Retina (tissue), 1 donor: ENCODE measurements around the gene AIF1.
A peak's percentile ranks its signal among the peaks of the same experiment; 100 is the strongest.

ENCODE experiments used
- DNase-seq: peaks from one replicate; pipeline ENCODE4 v3.0.0-alpha.2; 2016

The AIF1 gene

DNA sequence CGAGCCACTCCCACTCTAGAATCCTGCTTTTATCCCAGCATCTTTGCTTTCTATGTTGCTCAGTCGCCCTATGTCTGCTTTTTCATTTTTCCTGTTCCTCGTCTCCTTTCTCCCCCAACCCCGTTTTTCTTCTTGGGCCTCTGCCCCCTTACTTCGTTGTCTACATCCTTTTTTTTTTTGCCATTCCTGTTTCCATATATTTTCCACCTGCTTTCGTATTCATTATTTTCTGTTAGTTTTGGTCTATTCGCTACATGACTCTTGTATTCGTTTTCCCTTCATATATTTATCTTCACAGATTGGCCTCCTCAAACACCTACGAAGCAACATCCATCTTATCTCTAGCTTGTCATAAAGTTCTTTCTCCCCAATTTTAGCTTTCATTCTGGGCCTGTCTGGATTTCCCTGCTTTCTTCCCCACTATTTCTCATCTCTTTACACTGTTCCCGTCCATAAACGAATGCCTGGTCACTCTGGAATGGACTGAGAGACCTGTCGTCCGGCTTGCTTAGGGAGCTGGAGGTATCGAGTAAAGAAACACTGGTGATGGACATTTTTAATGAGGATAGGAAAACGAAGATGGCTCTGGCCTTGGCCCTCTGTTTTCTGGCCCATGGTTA lies 6.4 kb downstream of the AIF1 start:
- peak; percentile 31 for DNase-seq

DNA sequence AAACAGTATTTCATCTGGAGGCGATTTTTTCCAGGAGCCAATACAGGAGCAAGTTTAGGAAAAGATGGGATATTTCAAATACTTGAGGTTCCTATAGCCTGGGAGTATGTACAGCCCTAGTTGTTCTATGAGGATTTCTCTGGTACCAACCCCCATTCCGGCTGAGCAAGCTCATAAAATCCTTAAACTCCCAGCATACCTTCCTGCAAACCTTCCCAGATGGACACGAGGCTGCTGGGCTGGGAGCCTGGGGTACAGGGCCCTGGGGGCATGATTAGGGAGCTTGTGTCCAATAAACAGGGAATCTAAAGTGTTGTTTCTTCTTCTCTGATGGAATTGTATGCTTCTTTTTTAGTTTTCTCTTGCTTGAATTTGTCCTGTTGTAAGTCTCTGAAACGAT lies 7.0 kb downstream of the AIF1 start:
- DNase-seq: no peak

DNA sequence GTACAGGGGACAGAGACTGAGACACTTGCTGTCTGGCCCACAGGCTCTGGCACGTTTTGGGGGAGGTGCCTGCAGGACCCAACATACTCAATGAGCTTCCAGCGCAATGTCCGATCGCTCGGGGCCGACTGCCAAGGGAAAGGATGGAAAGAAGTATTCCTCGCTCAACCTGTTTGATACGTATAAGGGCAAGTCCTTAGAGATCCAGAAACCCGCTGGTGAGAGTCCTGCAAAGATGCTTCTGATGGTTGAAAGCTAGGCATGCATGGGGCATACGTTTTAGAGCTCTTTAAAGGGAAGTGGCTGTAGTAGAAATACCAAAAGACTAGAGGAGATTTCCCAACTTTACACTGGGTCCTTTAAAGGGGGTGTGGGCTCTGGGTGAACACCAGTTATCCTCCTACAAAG lies 7.7 kb downstream of the AIF1 start:
- no peak for DNase-seq

DNA sequence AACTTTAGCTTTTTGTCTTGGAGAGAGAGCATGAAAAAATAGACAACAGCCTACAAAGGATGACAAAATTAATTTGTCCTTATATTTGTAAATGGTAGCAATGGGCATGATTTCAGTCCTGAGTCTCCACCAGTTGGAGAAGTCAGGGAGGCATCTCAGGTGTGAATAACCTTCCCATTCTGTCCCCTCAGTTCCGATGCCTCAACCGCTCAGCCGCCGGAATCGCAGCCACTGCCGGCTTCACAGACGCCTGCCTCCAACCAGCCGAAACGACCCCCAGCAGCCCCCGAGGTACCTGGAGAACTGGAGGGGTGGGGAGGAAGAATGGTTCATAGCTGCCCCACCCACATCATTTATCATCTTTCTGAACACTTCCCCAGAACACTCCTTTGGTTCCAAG lies 9.0 kb downstream of the AIF1 start:
- no peak for DNase-seq

DNA sequence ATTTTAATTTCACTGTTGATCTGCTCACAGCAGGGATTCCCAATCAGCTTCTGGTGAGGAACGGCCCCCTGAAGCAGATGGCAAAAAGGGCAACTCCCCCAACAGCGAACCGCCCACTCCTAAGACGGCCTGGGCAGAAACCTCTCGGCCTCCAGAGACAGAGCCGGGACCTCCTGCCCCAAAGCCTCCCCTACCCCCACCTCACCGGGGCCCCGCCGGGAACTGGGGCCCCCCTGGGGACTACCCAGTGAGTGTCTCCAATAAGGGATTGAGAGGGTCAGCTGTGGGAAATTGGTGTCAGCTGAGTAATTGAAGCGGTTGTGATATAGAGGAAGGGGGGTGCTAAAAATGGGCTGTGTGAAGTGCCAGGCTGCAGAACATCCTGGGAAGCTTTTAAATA lies 11.9 kb downstream of the AIF1 start:
- no peak for DNase-seq

DNA sequence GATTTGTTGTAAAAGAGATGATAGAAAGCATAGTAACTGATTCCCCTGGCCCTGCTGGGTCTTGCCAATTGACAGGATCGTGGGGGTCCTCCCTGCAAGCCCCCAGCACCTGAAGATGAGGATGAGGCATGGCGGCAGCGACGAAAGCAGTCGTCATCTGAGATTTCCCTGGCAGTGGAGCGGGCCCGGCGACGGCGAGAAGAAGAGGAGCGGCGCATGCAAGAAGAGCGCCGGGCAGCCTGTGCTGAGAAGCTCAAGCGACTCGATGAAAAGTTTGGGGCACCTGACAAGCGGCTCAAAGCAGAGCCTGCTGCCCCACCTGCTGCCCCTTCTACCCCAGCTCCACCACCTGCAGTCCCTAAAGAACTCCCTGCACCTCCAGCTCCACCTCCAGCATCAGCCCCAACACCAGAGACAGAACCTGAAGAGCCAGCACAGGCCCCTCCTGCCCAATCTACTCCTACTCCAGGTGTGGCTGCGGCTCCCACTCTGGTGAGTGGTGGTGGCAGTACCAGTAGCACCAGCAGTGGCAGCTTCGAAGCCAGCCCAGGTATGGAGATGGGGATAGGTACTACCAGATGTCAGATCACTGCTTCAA lies 12.8 kb downstream of the AIF1 start:
- DNase-seq: no peak

DNA sequence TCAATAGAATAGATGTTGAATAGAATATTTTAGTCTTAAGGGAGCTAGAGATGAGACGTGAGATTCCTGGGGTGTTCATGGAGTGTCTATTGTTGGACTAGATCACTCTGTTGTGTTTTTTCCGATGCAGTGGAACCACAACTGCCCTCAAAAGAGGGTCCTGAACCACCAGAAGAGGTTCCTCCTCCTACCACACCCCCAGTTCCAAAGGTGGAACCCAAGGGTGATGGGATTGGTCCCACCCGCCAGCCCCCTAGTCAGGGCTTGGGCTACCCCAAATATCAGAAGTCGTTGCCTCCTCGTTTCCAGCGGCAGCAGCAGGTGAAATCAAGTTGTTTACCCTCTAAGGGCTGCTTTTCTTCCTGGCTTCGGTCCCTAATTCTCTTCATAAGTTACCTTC lies 14.0 kb downstream of the AIF1 start:
- no peak for DNase-seq

DNA sequence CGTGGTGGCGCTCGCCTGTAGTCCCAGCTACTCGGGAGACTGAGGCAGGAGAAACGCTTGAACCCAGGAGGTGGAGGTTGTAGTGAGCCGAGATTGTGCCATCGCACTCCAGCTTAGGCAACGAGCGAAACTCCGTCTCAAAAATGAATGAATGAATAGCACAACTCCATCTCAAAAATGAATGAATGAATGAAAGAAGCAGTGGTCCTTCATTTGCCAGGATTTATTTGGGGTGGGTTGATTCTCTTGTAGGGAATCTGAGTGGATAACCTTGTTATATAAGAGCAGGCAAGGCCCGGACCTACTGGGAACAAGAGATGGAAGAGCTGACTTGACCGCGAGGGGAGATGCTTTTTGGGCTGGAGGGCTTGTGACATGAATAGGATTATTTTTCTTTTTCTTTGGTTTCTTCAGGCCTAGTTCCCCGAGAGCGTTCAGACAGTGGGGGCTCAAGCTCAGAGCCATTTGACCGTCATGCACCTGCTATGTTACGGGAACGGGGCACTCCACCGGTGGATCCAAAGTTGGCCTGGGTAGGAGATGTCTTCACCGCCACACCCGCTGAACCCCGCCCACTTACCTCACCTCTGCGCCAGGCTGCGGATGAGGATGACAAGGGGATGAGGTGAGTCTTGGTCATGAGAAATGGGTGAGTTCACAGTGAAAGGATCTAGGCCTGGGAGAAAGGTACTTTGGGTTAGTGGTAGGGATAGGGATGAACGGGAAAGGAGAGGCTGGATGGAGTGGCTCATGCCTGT lies 15.3 kb downstream of the AIF1 start:
- DNase-seq: no peak

DNA sequence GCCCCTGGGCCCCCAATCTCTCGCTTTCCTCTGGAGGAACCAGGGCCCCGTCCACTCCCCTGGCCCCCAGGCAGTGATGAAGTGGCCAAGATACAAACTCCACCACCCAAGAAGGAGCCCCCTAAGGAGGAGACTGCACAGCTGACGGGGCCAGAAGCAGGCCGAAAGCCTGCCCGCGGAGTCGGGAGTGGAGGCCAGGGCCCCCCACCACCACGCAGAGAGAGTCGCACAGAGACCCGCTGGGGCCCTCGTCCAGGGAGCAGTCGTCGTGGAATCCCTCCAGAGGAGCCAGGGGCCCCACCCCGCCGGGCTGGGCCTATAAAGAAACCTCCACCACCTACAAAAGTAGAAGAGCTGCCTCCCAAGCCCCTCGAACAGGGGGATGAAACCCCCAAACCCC lies 16.2 kb downstream of the AIF1 start:
- DNase-seq: no peak

DNA sequence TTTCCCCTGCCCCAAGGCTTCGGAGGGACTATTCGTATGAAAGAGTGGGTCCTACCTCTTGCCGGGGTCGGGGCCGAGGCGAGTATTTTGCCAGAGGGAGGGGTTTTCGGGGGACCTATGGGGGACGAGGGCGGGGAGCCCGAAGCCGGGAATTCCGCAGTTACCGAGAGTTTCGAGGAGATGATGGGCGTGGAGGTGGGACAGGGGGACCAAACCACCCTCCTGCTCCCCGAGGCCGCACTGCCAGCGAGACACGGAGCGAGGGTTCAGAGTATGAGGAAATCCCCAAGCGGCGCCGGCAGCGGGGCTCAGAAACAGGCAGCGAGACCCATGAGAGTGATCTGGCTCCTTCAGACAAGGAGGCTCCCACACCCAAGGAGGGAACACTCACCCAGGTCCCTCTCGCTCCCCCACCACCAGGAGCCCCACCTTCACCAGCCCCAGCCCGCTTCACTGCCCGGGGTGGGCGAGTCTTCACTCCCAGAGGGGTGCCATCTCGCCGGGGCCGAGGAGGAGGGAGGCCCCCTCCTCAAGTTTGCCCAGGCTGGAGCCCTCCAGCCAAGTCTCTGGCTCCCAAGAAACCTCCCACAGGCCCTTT lies 16.7 kb downstream of the AIF1 start:
- DNase-seq: no peak

DNA sequence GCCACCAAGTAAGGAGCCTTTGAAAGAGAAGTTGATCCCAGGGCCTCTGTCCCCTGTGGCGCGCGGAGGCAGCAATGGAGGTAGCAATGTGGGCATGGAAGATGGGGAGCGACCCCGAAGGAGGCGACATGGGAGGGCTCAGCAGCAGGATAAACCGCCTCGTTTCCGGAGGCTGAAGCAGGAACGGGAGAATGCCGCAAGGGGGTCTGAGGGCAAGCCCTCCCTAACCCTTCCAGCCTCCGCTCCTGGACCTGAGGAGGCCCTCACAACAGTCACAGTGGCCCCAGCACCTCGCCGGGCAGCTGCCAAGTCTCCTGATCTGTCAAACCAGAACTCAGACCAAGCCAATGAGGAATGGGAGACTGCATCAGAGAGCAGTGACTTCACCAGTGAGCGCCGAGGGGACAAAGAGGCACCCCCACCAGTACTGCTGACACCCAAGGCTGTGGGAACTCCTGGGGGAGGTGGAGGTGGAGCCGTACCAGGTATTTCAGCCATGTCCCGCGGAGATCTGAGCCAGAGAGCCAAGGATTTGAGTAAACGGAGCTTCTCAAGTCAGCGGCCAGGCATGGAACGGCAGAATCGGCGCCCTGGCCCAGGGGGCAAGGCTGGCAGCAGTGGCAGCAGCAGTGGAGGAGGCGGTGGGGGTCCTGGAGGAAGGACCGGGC lies 17.4 kb downstream of the AIF1 start:
- no peak for DNase-seq

DNA sequence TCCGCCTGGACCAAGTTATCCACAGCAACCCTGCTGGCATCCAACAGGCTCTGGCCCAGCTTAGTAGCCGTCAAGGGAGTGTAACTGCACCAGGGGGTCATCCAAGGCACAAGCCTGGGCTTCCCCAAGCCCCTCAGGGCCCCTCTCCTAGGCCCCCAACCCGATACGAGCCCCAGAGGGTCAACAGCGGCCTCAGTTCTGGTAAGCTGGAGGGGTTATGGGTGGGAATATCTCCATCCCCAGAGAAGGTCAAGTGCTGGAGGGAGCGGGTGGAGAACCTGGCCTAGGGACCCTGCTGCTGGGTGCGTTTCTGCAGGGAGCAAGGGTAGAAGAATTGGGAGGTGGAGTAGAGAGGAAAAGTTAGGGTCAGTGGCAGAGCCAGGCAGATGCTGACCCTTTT lies 18.4 kb downstream of the AIF1 start:
- DNase-seq: no peak

DNA sequence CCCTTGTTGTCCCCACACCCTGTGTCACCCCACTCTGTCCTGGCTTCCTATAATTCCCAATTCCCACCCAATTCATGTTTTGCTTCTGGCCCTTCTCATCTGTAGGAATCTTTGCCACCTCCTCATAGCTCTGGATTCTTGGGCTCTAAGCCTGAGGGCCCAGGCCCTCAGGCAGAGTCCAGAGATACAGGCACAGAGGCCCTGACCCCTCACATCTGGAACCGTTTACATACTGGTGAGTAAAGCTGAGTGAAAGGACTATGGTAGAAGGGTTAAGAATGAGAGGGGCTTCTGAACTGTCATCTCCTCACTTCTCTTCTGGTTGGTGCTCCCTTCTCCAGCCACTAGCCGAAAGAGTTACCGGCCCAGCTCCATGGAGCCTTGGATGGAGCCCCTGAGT lies 19.1 kb downstream of the AIF1 start:
- DNase-seq: no peak

DNA sequence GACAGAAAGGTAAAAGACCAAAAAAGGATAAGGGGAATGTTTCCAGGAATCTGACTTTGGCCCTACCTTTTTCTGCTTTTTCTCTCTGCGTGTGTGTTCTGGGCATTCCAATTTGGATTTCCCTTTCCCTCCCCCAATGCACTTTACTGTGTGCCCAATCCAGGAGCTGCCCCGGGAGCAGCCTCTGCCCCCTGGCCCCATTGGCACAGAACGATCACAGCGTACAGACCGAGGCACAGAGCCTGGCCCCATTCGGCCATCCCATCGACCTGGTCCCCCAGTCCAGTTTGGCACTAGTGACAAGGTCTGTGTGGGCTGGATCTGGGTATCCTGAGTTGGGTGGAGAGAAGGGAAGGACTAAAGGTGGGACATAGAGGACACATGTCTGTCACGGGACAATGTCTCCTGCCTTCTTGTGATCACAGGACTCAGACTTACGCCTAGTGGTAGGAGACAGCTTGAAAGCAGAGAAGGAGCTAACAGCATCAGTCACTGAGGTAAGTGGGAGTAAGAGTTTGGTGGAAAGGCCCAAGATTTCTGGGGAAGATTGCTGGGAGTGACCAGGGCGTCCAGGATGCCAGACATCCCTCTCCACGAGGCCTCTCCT lies 20.0 kb downstream of the AIF1 start:
- DNase-seq: no peak

DNA sequence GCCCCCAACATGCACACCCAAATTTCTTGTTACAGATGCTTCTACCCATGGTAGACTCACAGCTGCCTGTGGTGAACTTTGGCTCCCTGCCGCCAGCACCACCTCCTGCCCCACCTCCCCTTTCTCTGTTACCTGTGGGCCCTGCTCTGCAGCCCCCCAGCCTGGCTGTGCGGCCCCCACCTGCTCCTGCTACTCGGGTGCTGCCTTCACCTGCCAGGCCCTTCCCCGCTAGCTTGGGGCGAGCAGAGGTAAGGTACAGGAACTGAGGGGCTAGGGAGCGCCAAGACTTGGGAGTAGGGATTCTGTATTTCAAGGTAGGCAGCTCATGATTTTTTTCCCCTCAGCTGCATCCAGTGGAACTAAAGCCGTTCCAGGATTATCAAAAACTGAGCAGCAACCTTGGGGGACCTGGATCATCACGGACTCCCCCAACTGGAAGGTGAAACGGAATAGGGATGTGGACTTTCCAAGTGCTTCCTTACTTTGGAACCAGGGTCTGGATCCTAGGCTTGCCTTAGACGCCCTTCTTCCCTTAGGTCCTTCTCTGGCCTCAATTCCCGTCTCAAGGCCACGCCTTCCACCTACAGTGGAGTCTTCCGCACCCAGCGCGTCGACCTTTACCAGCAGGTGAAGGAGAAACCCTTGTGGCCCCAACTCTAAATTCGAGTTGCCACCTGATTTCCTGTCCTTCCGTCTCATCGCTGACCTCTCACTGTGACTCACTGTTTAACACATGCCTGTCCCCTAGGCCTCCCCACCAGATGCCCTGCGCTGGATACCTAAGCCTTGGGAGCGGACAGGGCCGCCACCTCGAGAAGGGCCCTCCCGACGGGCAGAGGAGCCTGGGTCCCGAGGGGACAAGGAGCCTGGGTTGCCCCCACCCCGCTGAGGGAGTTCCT lies 21.9 kb downstream of the AIF1 start:
- no peak for DNase-seq

DNA sequence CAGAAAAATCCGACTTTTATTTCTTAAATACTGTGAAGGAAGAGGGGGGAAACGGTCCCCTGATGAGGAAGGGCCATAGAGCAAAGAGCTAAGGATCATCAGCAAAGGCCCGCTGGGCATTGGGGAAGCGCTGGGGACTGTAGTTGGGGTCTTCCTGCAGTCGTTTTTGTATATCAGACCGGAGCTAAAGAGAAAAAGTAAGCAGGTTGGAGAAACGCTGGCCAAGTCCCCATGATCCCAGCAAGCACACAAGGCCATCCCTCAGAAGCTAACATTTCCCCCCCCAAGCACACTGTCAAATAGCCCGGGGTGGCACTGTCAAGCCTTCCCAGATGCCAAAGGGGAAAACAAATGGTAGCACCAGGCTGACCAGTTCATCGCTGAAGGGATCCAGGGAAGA lies 24.0 kb downstream of the AIF1 start:
- no peak for DNase-seq

DNA sequence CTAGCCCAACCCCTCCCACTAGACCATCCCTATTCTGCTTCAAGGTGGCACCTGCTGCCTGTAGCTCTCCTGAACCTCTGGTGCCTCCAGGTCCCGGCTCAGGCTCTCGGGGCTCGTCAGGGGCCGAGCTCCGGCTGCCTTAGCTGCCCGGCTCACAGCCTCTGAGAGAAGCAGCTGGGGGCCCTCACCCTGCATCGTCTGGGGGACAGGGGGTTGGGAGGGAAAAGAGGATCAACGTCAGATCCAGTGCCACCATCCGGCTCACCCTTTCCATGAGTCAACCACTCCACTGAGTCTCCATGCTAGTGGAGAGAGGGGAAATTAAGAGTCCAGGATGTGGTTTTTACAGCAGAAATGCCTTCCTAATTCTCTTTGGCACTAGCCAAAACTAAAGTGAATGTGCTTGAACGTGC lies 24.4 kb downstream of the AIF1 start:
- DNase-seq: no peak

DNA sequence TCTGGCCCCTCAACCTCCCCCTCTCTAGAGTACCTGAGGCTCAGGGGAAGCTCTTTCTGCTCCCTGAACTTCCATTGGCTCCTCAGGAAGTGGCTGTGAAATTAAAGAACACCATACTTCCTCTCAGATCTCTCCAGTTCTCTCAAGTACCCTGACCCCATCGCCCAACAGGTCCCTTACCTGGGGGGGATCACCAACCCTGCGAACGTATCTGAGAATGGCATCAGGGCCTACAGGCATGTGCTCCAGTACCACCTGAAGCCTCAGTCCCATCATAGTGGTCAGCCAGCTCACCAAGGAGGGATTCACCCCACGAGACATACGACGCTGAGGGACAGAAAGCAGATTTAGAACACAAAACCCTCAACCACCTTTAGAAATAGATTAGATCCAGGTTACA lies 25.6 kb downstream of the AIF1 start:
- no peak for DNase-seq

DNA sequence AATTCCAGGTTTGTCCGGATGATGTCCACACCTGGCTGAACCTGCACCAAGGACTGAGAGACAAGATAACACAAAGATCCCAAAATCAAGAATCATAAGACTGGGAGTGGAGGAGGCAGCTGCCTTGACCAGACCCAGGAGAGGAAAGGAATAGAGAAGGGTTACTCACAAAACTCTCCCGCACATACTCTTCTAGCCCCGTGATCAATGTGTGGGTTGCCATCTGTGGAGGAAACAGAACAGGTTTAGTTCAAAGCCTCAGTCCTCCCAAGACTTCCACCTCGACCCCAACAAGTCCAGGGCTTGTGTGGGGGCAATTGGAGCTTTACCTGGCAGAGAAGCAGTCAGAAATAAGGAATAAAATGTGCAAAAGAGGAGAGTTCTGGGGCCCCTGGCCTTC lies 26.3 kb downstream of the AIF1 start:
- no peak for DNase-seq

DNA sequence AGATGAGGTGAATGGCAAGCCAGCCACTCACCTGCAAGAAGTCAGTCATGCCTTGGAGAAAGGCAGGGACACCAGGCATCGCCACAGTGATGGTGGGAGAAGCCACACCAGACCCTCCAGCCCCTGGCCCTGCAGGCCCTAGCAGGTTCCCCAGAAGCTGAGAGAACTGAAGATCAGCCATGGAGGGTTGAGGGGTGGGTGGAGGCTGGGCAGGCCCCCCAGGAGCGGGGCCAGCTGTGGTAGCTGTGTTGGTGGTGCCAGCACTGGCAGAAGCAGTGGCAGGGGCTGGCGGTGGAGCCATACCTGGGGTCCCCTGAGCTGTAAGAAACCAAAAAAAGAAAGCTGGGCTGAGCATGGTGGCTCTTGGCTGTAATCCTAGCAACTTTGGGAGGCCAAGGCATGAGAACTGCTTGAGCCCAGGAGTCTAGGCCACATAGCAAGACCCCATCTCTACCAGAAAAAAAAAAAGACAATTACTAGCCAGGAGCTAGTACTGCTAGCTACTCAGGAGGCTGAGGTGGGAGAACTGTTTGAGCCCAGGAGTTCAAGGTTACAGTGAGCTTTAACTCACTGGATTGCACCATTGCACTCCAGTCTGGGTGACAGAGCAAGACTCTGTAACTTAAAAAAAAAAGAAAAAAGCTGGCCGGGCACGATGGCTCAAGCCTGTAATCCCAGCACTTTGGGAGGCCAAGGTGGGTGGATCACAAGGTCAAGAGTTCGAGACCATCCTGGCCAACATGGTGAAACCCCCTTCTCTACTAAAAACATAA lies 27.9 kb downstream of the AIF1 start:
- no peak for DNase-seq

DNA sequence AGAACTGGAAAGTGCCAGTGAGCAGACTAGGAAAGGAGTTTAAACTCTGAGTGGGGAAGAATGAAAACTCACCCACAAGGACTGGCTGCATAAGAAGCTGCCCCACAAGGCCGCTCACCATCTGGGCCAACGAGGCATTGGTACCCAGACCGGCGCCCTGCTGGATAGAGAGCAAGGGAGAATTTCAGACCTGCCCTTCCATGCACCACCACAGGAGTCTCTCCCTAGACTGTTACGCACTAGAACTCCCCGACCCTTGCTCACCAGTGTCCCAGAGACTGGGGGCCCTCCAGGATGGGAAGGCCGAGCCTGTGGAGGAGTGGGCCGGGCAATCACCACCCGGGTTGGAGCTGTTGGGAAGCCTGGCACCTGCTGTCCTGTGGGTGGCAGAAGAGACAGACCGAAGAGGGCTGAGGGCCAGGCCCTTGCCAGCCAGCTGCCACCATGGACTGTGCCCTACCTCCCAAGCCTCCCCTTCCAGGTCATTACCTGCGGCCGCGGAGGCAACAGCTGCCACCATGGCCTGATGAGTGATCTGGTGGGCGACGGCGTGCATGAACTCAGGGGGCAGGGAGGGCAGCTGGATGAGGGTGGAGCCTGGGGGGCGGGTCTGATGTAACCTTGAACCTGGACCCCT lies 28.9 kb downstream of the AIF1 start:
- DNase-seq: no peak
